Mesenchymal stem cell (in vitro differentiated cells and primary cell): ENCODE results near the gene ARID5B.

ENCODE experiments used
- DNase-seq: peaks from one replicate; pipeline ENCODE4 v3.0.0-alpha.2; 2013
- H2AFZ ChIP-seq: one replicate; pipeline ENCODE4 v1.6.1; 2013; ENCODE audit warnings: low read depth, mild to moderate bottlenecking, control low read depth, inconsistent platforms, low read length, moderate library complexity
- H2AK5ac ChIP-seq: 2 replicates; pipeline ENCODE4 v1.6.1; 2013; ENCODE audit warnings: low read length, moderate library complexity, mild to moderate bottlenecking, inconsistent platforms; ENCODE audit not compliant: severe bottlenecking
- H2BK120ac ChIP-seq: one replicate; pipeline ENCODE4 v1.6.1; 2013; ENCODE audit warnings: low read depth, mild to moderate bottlenecking, inconsistent platforms, low read length, moderate library complexity
- H2BK12ac ChIP-seq, 2 experiments: one replicate each; pipeline ENCODE4 v1.6.1; 2013; ENCODE audit warnings: inconsistent platforms in 2 of 2, low read length in 2 of 2, mild to moderate bottlenecking in 2 of 2, moderate library complexity in 2 of 2, control low read depth in 1 of 2
- H2BK15ac ChIP-seq: one replicate; pipeline ENCODE4 v1.6.1; 2013; ENCODE audit warnings: mild to moderate bottlenecking, low read depth, inconsistent platforms; ENCODE audit not compliant: poor library complexity, severe bottlenecking
- H2BK5ac ChIP-seq: 2 replicates; pipeline ENCODE4 v1.6.1; 2013; ENCODE audit warnings: low read depth, mild to moderate bottlenecking, low read length, control low read depth, inconsistent platforms; ENCODE audit not compliant: poor library complexity, severe bottlenecking
- H3K14ac ChIP-seq, 2 experiments: one replicate each; pipeline ENCODE4 v1.6.1; 2013; ENCODE audit warnings: inconsistent platforms in 2 of 2, low read length in 2 of 2, control low read depth in 1 of 2, mild to moderate bottlenecking in 1 of 2, moderate library complexity in 1 of 2
- H3K18ac ChIP-seq, 2 experiments: one replicate each; pipeline ENCODE4 v1.6.1; 2013; ENCODE audit warnings: inconsistent platforms in 2 of 2, low read length in 2 of 2, control low read depth in 1 of 2, low read depth in 1 of 2, mild to moderate bottlenecking in 1 of 2
- H3K23ac ChIP-seq, 2 experiments: one replicate each; pipeline ENCODE4 v1.6.1; 2013; ENCODE audit warnings: inconsistent platforms in 2 of 2, low read length in 2 of 2, mild to moderate bottlenecking in 2 of 2, moderate library complexity in 2 of 2, control low read depth in 1 of 2
- H3K27ac ChIP-seq: 2 replicates; pipeline ENCODE4 v1.5.1; 2013; ENCODE audit warnings: mild to moderate bottlenecking, moderate library complexity, low read length, control low read depth, inconsistent platforms; ENCODE audit not compliant: poor library complexity, severe bottlenecking
- H3K27me3 ChIP-seq, 2 experiments: 2 replicates each; pipeline versions ENCODE4 v1.6.1 to v1.7.0; 2013; ENCODE audit warnings: low read length in 2 of 2, mild to moderate bottlenecking in 2 of 2, moderate library complexity in 2 of 2, control low read depth in 1 of 2, inconsistent platforms in 1 of 2; ENCODE audit not compliant: control insufficient read depth in 1 of 2, insufficient read depth in 1 of 2
- H3K36me3 ChIP-seq, 2 experiments: 2 replicates each; pipeline versions ENCODE4 v1.6.1 to v1.7.0; 2013; ENCODE audit warnings: low read length in 2 of 2, control low read depth in 1 of 2, inconsistent platforms in 1 of 2, low read depth in 1 of 2, mild to moderate bottlenecking in 1 of 2; ENCODE audit not compliant: insufficient read depth in 2 of 2, control insufficient read depth in 1 of 2
- H3K4ac ChIP-seq, 2 experiments: one replicate each; pipeline ENCODE4 v1.6.1; 2013; ENCODE audit warnings: inconsistent platforms in 2 of 2, low read length in 2 of 2, mild to moderate bottlenecking in 2 of 2, moderate library complexity in 2 of 2, control low read depth in 1 of 2, low read depth in 1 of 2
- H3K4me1 ChIP-seq: 2 replicates; pipeline ENCODE4 v1.6.1; 2013; ENCODE audit warnings: low read depth, low read length, control low read depth; ENCODE audit not compliant: control insufficient read depth, insufficient read depth
- H3K4me2 ChIP-seq: 2 replicates; pipeline ENCODE4 v1.6.1; 2013; ENCODE audit warnings: low read length, mild to moderate bottlenecking, inconsistent platforms; ENCODE audit not compliant: poor library complexity, severe bottlenecking
- H3K4me3 ChIP-seq, 2 experiments: 2 replicates each; pipeline versions ENCODE4 v1.5.1 to v1.7.0; 2013; ENCODE audit warnings: low read length in 2 of 2, mild to moderate bottlenecking in 2 of 2, control low read depth in 1 of 2, low read depth in 1 of 2; ENCODE audit not compliant: insufficient read depth in 1 of 2
- H3K79me1 ChIP-seq: replicated peaks from 2 replicates; pipeline ENCODE4 v1.6.1; 2013; ENCODE audit warnings: mild to moderate bottlenecking, control low read depth, low read length, inconsistent platforms; ENCODE audit not compliant: poor library complexity, severe bottlenecking
- H3K9ac ChIP-seq: 2 replicates; pipeline ENCODE4 v1.7.0; 2013; ENCODE audit warnings: mild to moderate bottlenecking, low read length, moderate library complexity
- H3K9me3 ChIP-seq: 2 replicates; pipeline ENCODE4 v1.7.0; 2013; ENCODE audit warnings: mild to moderate bottlenecking, low read length; ENCODE audit not compliant: control insufficient read depth
- H4K8ac ChIP-seq: one replicate; pipeline ENCODE4 v1.6.1; 2013; ENCODE audit warnings: inconsistent platforms, mild to moderate bottlenecking, low read length, moderate library complexity
- H4K91ac ChIP-seq: one replicate; pipeline ENCODE4 v1.6.1; 2013; ENCODE audit warnings: mild to moderate bottlenecking, low read length, inconsistent platforms
- WGBS: methylation state at CpG from one replicate; pipeline ENCODE4 v1.1.7; 2013; ENCODE audit warnings: mixed read lengths; 5-methylcytosine and 5-hydroxymethylcytosine counted together

The ARID5B gene

DNA sequence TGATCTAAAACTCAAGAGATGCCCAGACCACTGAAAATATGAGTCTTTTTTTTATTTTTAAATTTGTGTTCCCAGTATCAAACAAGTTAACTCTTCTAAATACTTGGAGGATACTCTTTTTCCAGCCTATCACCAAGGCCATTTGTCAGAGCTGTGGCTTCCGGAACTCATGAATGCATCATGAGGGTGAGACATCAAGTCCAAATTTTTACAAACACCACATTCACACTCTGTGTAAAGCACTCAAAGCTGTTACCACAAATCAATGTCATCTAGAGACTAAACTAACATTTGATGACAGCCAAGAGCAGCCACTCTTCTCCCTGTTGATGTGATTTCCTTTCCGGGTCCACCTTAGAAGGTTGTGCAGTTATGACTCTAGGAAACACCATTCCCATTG is 43.8 kb upstream of the ARID5B start:
- H2BK15ac ChIP-seq, result no peak overlapping the region

GRCh38 chr10:61859786-61860185 is 41.7 kb upstream of the ARID5B start:
- 92% methylated on average over 1 of the region's 1 CpG for WGBS
- Histone ChIP-seq H3K18ac (no peak overlapping the region), H3K79me1 (no peaks in the 10 kb centered on the region)

More for the DNA sequence above, 43.8 kb upstream of the ARID5B start:
- no peak overlapping the region for H3K4ac ChIP-seq
- H2BK120ac ChIP-seq, result no peak overlapping the region
- H3K4me1 ChIP-seq, result peaks cover 2% of the 10 kb centered on the region
- WGBS, result 95% methylated on average over 2 of the region's 2 CpGs
- H3K9ac ChIP-seq, result no peak overlapping the region
- no peak overlapping the region for H3K18ac ChIP-seq
- H3K4me3 ChIP-seq, result no peak overlapping the region
- no peaks in the 10 kb centered on the region for H3K9me3 ChIP-seq
- no peak overlapping the region for H4K91ac ChIP-seq
- no peak overlapping the region for H3K23ac ChIP-seq
- H3K79me1 ChIP-seq, result no peaks in the 10 kb centered on the region
- H2BK5ac ChIP-seq, result no peak overlapping the region
- H3K4me2 ChIP-seq, result no peak overlapping the region
- H4K8ac ChIP-seq, result no peak overlapping the region
- no peaks in the 10 kb centered on the region for H3K36me3 ChIP-seq
- H3K14ac ChIP-seq, result no peak overlapping the region
- no peak overlapping the region for H2AK5ac ChIP-seq
- no peak for DNase-seq
- H3K27ac ChIP-seq, result no peak overlapping the region
- no peak overlapping the region for H2BK12ac ChIP-seq
- H3K27me3 ChIP-seq, result no peaks in the 10 kb centered on the region
- H2AFZ ChIP-seq, result no peak overlapping the region

DNA sequence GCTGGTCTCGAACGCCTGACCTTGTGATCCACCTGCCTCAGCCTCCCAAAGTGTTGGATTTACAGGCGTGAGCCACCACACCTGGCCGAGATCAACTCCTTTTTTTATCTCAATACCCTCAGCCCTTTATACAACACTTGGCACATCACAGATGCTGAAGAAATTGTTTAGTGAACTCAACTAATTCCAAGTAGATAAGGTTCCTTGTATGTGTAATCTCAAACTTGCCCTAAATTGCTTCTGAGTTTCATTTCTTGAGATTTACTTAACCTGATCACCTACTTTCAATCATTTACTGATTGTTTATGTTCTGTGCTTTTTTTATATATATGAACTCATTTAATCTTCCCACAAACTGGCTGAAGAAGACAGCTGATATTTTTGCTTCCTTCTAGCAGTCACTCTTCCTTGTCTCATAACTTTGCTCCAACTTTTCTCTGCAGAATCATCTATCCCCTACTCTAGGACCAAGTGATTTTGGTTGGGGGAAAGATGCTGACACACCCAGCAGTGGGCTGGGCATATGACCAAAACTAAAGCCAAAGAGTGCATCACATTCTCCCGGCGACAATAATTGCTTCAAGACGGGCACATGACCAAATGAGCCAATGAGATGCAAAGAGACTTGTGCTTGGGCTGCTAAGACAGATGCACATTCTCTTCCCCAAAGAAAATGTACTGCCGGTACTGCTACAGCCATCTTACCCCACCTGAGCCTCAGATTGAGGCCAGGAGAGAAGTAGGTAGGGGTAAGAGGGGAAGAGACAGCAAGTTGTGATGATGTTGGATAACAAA is 40.3 kb upstream of the ARID5B start:
- Histone ChIP-seq H3K18ac (no peak overlapping the region), H2AFZ (no peak overlapping the region), H3K27ac (no peak overlapping the region), H4K91ac (no peak overlapping the region), H3K27me3 (no peaks in the 10 kb centered on the region), H2BK120ac (no peak overlapping the region), H4K8ac (no peak overlapping the region), H3K9ac (no peak overlapping the region), H3K4ac (no peak overlapping the region), H3K23ac (no peak overlapping the region), H3K79me1 (no peaks in the 10 kb centered on the region), H3K36me3 (no peaks in the 10 kb centered on the region), H3K4me3 (no peak overlapping the region), H2BK5ac (no peak overlapping the region), H3K14ac (no peak overlapping the region), H3K9me3 (no peaks in the 10 kb centered on the region), H3K4me2 (no peak overlapping the region), H2BK15ac (no peak overlapping the region), H2BK12ac (no peak overlapping the region), H2AK5ac (no peak overlapping the region), H3K4me1 (no peaks in the 10 kb centered on the region)
- DNase-seq, result no peak
- WGBS, result 94% methylated on average over 6 of the region's 8 CpGs

More at GRCh38 chr10:61859786-61860185, 41.7 kb upstream of the ARID5B start:
- no peak overlapping the region for H3K4me2 ChIP-seq
- no peaks in the 10 kb centered on the region for H3K27me3 ChIP-seq
- no peak overlapping the region for H3K23ac ChIP-seq
- H2BK12ac ChIP-seq, result no peak overlapping the region
- no peak overlapping the region for H2BK15ac ChIP-seq
- DNase-seq, result no peak
- H2AK5ac ChIP-seq, result no peak overlapping the region
- H2AFZ ChIP-seq, result no peak overlapping the region
- no peaks in the 10 kb centered on the region for H3K36me3 ChIP-seq
- no peak overlapping the region for H4K91ac ChIP-seq
- H3K27ac ChIP-seq, result no peak overlapping the region
- no peak overlapping the region for H2BK5ac ChIP-seq
- no peak overlapping the region for H4K8ac ChIP-seq
- no peak overlapping the region for H3K9ac ChIP-seq
- no peak overlapping the region for H2BK120ac ChIP-seq
- H3K4ac ChIP-seq, result no peak overlapping the region
- no peak overlapping the region for H3K14ac ChIP-seq
- no peak overlapping the region for H3K4me3 ChIP-seq
- no peaks in the 10 kb centered on the region for H3K9me3 ChIP-seq
- H3K4me1 ChIP-seq, result peaks cover 2% of the 10 kb centered on the region

GRCh38 chr10:61863981-61864380 is 37.5 kb upstream of the ARID5B start:
- H3K14ac ChIP-seq, result no peak overlapping the region
- no peaks in the 10 kb centered on the region for H3K4me1 ChIP-seq
- no peak overlapping the region for H2BK12ac ChIP-seq
- no peak overlapping the region for H2BK120ac ChIP-seq
- H3K9me3 ChIP-seq, result no peaks in the 10 kb centered on the region
- H3K4me3 ChIP-seq, result no peak overlapping the region
- no peak overlapping the region for H3K4me2 ChIP-seq
- H2AFZ ChIP-seq, result no peak overlapping the region
- H3K4ac ChIP-seq, result no peak overlapping the region
- no peak overlapping the region for H3K27ac ChIP-seq
- H3K36me3 ChIP-seq, result no peaks in the 10 kb centered on the region
- H4K91ac ChIP-seq, result no peak overlapping the region
- no peak overlapping the region for H3K9ac ChIP-seq
- no peak overlapping the region for H4K8ac ChIP-seq
- 86% methylated on average over 8 of the region's 10 CpGs for WGBS
- H2BK5ac ChIP-seq, result no peak overlapping the region
- H3K23ac ChIP-seq, result no peak overlapping the region
- H2BK15ac ChIP-seq, result no peak overlapping the region
- H3K27me3 ChIP-seq, result no peaks in the 10 kb centered on the region
- H3K79me1 ChIP-seq, result no peaks in the 10 kb centered on the region
- no peak for DNase-seq
- H2AK5ac ChIP-seq, result no peak overlapping the region
- no peak overlapping the region for H3K18ac ChIP-seq
